DND-41 (cell line): ENCODE measurements around the gene RIN1.

ENCODE experiments used
- ATAC-seq: fragments of 200-7000 bp; cut with Tn5 transposase; 3 replicates; pipeline ENCODE4 v1.9.1; 2021; ENCODE audit warnings: low read depth; ENCODE audit not compliant: insufficient read depth
- DNase-seq: peaks from one replicate; pipeline ENCODE4 v3.0.0-alpha.2; 2020
- H2AFZ ChIP-seq: 2 replicates; pipeline ENCODE4 v1.6.0; 2012; ENCODE audit warnings: low read depth, low read length
- H3K27ac ChIP-seq: 2 replicates; pipeline ENCODE4 v1.5.1; 2012; ENCODE audit warnings: low read length, inconsistent platforms
- H3K27me3 ChIP-seq: fragments of 200-600 bp; sonication (generic); 2 replicates; pipeline ENCODE4 v1.6.0; 2012; ENCODE audit warnings: low read length, mild to moderate bottlenecking, inconsistent platforms; ENCODE audit not compliant: insufficient read depth, poor library complexity
- H3K36me3 ChIP-seq: 2 replicates; pipeline ENCODE4 v1.5.1; 2012; ENCODE audit warnings: low read length, inconsistent platforms; ENCODE audit not compliant: insufficient read depth
- H3K4me1 ChIP-seq: 2 replicates; pipeline ENCODE4 v1.5.1; 2012; ENCODE audit warnings: mild to moderate bottlenecking, low read length; ENCODE audit not compliant: insufficient read depth
- H3K4me2 ChIP-seq: 2 replicates; pipeline ENCODE4 v1.6.0; 2012; ENCODE audit warnings: mild to moderate bottlenecking, moderate library complexity, low read length, inconsistent platforms; ENCODE audit not compliant: insufficient read depth
- H3K4me3 ChIP-seq, 2 experiments: fragments of 200-600 bp in 1 of 2; shearing (Covaris generic) in 1 of 2; 2 replicates each; pipeline ENCODE4 v1.5.1; 2012 to 2016; ENCODE audit warnings: inconsistent platforms in 2 of 2, low read length in 2 of 2, mild to moderate bottlenecking in 2 of 2, low read depth in 1 of 2, moderate library complexity in 1 of 2
- H3K79me2 ChIP-seq: 2 replicates; pipeline ENCODE4 v1.6.0; 2012; ENCODE audit warnings: low read length, inconsistent platforms; ENCODE audit not compliant: insufficient read depth
- H3K9ac ChIP-seq: 2 replicates; pipeline ENCODE4 v1.6.0; 2012; ENCODE audit warnings: low read depth, mild to moderate bottlenecking, inconsistent platforms, low read length, moderate library complexity
- H3K9me3 ChIP-seq: 2 replicates; pipeline ENCODE4 v1.5.1; 2012; ENCODE audit warnings: low read length, moderate library complexity, mild to moderate bottlenecking, inconsistent platforms; ENCODE audit not compliant: insufficient read depth, severe bottlenecking
- H4K20me1 ChIP-seq: 2 replicates; pipeline ENCODE4 v1.6.0; 2012; ENCODE audit warnings: low read length; ENCODE audit not compliant: insufficient read depth
- CTCF ChIP-seq: IDR thresholded peaks from 2 replicates; pipeline ENCODE4 v1.5.1; 2012; ENCODE audit warnings: borderline replicate concordance, low read length, moderate library complexity, mild to moderate bottlenecking; ENCODE audit not compliant: poor library complexity, severe bottlenecking; ENCODE audit errors: extremely low read depth
- EZH2 ChIP-seq: IDR thresholded peaks from 3 replicates; pipeline ENCODE4 v1.6.1; 2012; ENCODE audit warnings: borderline replicate concordance, low read depth, mild to moderate bottlenecking, moderate library complexity, low read length, inconsistent platforms; ENCODE audit not compliant: severe bottlenecking

Gene RIN1

DNA sequence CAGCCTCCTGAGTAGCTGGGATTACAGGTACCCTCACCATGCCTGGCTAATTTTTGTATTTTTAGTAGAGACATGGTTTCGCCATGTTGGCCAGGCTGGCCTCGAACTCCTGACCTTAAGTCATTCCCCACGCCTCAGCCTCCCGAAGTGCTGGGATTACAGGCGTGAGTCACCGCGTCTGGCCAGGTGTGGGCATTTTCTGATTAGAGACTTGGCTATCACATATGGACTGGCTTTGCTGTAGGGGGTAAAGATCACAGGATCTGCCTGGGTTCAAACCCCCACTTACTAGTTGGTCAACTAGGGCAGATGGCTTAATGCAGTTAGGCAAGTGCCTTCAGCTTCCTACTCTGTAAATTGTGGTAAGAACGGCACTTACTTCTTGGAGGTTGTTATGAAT is 25.9 kb downstream of the RIN1 start:
- Histone ChIP-seq H3K9ac (no peak overlapping the region), H3K9me3 (no peaks in the 10 kb centered on the region), H3K4me3 (no peak overlapping the region), H3K27me3 (no peaks in the 10 kb centered on the region), H3K79me2 (no peaks in the 10 kb centered on the region), H3K36me3 (no peaks in the 10 kb centered on the region), H4K20me1 (no peaks in the 10 kb centered on the region), H3K4me2 (no peak overlapping the region), H2AFZ (no peak overlapping the region), H3K4me1 (peaks cover 23% of the 10 kb centered on the region), H3K27ac (no peak overlapping the region)
- DNase-seq, result no peak
- ATAC-seq, result no peak
- no peak for TF ChIP-seq EZH2

GRCh38 chr11:66309475-66309874 is 26.8 kb downstream of the RIN1 start:
- H3K27me3 ChIP-seq, result no peaks in the 10 kb centered on the region
- no peak for DNase-seq
- no peak overlapping the region for H3K4me2 ChIP-seq
- no peak for ATAC-seq
- H3K27ac ChIP-seq, result no peak overlapping the region
- H3K9me3 ChIP-seq, result no peaks in the 10 kb centered on the region
- H3K9ac ChIP-seq, result no peak overlapping the region
- H4K20me1 ChIP-seq, result no peaks in the 10 kb centered on the region
- H2AFZ ChIP-seq, result no peak overlapping the region
- no peaks in the 10 kb centered on the region for H3K36me3 ChIP-seq
- H3K4me3 ChIP-seq, result no peak overlapping the region
- H3K79me2 ChIP-seq, result no peaks in the 10 kb centered on the region
- TF ChIP-seq CTCF (no peak), EZH2 (no peak)
- peaks cover 23% of the 10 kb centered on the region for H3K4me1 ChIP-seq

- TF ChIP-seq EZH2, result no peak
- no peak for TF ChIP-seq CTCF
- H4K20me1 ChIP-seq, result no peaks in the 10 kb centered on the region
- H3K4me2 ChIP-seq, result no peak overlapping the region
- H3K9ac ChIP-seq, result no peak overlapping the region
- no peak overlapping the region for H3K4me3 ChIP-seq
- no peaks in the 10 kb centered on the region for H3K27me3 ChIP-seq
- DNase-seq (no peak), ATAC-seq (no peak)
- H3K4me1 ChIP-seq, result no peaks in the 10 kb centered on the region
- H3K36me3 ChIP-seq, result no peaks in the 10 kb centered on the region
- no peak overlapping the region for H3K27ac ChIP-seq
- no peak overlapping the region for H2AFZ ChIP-seq
- no peaks in the 10 kb centered on the region for H3K79me2 ChIP-seq
- H3K9me3 ChIP-seq, result no peaks in the 10 kb centered on the region
Observed at GRCh38 chr11:66302656-66303055, 33.6 kb downstream of the RIN1 start.

DNA sequence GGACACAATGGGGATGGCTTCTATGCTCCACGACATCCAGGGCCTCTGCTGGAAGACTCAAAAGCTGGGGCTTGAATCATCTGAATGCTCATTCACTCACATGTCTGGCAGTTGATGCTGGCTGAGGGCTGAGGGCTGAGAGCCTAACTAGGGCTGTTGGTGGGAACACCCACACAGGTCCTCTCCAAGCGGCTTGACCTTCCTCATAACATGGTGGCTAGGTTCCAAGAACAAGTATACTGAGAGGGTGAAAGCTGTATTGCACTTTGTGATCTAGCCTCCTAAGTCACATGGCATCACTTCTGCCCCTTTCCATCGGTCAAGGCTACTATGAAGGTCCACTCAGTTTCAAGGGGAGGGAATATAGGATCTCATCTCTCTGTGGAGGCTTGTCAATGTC is 37.0 kb downstream of the RIN1 start:
- H3K4me2 ChIP-seq, result no peak overlapping the region
- H3K9me3 ChIP-seq, result no peaks in the 10 kb centered on the region
- no peak for ATAC-seq
- H3K27me3 ChIP-seq, result no peaks in the 10 kb centered on the region
- H3K79me2 ChIP-seq, result no peaks in the 10 kb centered on the region
- no peak overlapping the region for H3K9ac ChIP-seq
- no peak overlapping the region for H2AFZ ChIP-seq
- H3K27ac ChIP-seq, result no peak overlapping the region
- TF ChIP-seq EZH2, result no peak
- TF ChIP-seq CTCF, result no peak
- H3K36me3 ChIP-seq, result no peaks in the 10 kb centered on the region
- no peaks in the 10 kb centered on the region for H3K4me1 ChIP-seq
- no peaks in the 10 kb centered on the region for H4K20me1 ChIP-seq
- DNase-seq, result no peak
- no peak overlapping the region for H3K4me3 ChIP-seq
